ENCODE results near the gene DSCAML1. TPM values are rescaled to one million over a fixed set of nuclear protein-coding genes. Genes with fewer than 3 reads are reported as not detected.

The DSCAML1 gene
- total RNA-seq, 1 experiment from 2014 or later = not detected

GRCh38 chr11:117573326-117573725 lies 223.7 kb downstream of the DSCAML1 start:
- BruUV-seq (replicated peaks) = no TSS peak
- intact Hi-C loops (cut with micrococcal nuclease) = no loop called here
- no peak for DNase-seq (ENCODE audit: low read depth, low spot score)
- ChIA-PET POLR2A (no interaction called here), RAD21 (ENCODE audit: low non-redundant PET in 1 of 2, low total read pairs in 2 of 2, uncharacterized antibody in 2 of 2, unreplicated experiment in 2 of 2) (no interaction called here), CTCF (no interaction called here)
- H3K4me3 ChIP-seq (replicated peaks in 1 of 2; ENCODE audit: low read depth in 1 of 2, low read length in 2 of 2) = no peak overlapping the region
- no peaks in the 10 kb centered on the region for H4K20me1 ChIP-seq (ENCODE audit: insufficient read depth)
- H3K4me2 ChIP-seq (ENCODE audit: low read length) = no peak overlapping the region
- H3K9ac ChIP-seq (ENCODE audit: low read length) = no peak overlapping the region
- no peaks in the 10 kb centered on the region for H3K9me3 ChIP-seq (ENCODE audit: control insufficient read depth in 1 of 2, insufficient read depth in 1 of 2, low read depth in 1 of 2, low read length in 2 of 2)
- H3K9me2 ChIP-seq (ENCODE audit: insufficient read depth) = no peaks in the 10 kb centered on the region
- H3K27me3 ChIP-seq (ENCODE audit: insufficient read depth, low read length) = peaks cover 31% of the 10 kb centered on the region
- H3K36me3 ChIP-seq (ENCODE audit: control insufficient read depth in 1 of 2, insufficient read depth in 2 of 2, low read length in 2 of 2) = no peaks in the 10 kb centered on the region
- no peak overlapping the region for H2AFZ ChIP-seq (ENCODE audit: low read depth, low read length, poor library complexity, severe bottlenecking)
- no peak for TF ChIP-seq ZNF274 (IDR thresholded peaks at IDR 0.05; ENCODE audit: low read depth, low read length)
- H3K27ac ChIP-seq (ENCODE audit: low read depth, low read length) = no peak overlapping the region
- no peak for ATAC-seq
- H3K4me1 ChIP-seq (ENCODE audit: control insufficient read depth in 1 of 2, insufficient read depth in 2 of 2, low read length in 2 of 2) = no peaks in the 10 kb centered on the region
- no peaks in the 10 kb centered on the region for H3K79me2 ChIP-seq (ENCODE audit: insufficient read depth, low read length)

DNA sequence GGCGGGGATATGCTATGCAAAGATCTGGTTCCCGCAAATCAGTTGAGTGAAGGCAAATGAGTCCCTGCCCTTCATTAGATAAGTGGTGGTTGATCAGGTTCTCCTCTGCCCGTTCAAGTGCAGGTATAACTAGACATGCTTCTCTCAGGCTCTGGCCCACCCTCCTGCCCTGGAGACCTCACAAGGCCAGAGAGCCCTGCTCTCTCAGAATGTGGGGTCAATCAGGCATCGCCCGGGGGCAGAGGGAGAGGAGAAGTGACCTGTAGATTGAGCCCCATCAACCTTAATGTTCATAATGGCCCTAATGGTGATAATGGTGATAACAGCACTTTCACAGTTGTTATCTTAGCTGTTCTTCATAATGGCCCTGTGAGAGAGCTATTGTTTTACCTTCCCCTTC lies 224.3 kb downstream of the DSCAML1 start:
- no peaks in the 10 kb centered on the region for H4K20me1 ChIP-seq (ENCODE audit: insufficient read depth)
- no TSS peak for BruUV-seq (replicated peaks)
- H3K9me2 ChIP-seq (ENCODE audit: insufficient read depth) = no peaks in the 10 kb centered on the region
- peaks cover 28% of the 10 kb centered on the region for H3K27me3 ChIP-seq (ENCODE audit: insufficient read depth, low read length)
- intact Hi-C loops (cut with micrococcal nuclease) = no loop called here
- H3K27ac ChIP-seq (ENCODE audit: low read depth, low read length) = no peak overlapping the region
- TF ChIP-seq, protein P1, sequence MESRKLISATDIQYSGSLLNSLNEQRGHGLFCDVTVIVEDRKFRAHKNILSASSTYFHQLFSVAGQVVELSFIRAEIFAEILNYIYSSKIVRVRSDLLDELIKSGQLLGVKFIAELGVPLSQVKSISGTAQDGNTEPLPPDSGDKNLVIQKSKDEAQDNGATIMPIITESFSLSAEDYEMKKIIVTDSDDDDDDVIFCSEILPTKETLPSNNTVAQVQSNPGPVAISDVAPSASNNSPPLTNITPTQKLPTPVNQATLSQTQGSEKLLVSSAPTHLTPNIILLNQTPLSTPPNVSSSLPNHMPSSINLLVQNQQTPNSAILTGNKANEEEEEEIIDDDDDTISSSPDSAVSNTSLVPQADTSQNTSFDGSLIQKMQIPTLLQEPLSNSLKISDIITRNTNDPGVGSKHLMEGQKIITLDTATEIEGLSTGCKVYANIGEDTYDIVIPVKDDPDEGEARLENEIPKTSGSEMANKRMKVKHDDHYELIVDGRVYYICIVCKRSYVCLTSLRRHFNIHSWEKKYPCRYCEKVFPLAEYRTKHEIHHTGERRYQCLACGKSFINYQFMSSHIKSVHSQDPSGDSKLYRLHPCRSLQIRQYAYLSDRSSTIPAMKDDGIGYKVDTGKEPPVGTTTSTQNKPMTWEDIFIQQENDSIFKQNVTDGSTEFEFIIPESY (IDR thresholded peaks at IDR 0.05; ENCODE audit: extremely low read depth, insufficient replicate concordance, low read length) = no peak
- TF ChIP-seq ELF1 (IDR thresholded peaks at IDR 0.05; ENCODE audit: borderline replicate concordance, low read depth) = no peak
- TF ChIP-seq ZNF274 (IDR thresholded peaks at IDR 0.05; ENCODE audit: low read depth, low read length) = no peak
- no peak for TF ChIP-seq SP1 (IDR thresholded peaks at IDR 0.05; ENCODE audit: low read depth)
- ChIA-PET RAD21 (ENCODE audit: low non-redundant PET in 1 of 2, low total read pairs in 2 of 2, uncharacterized antibody in 2 of 2, unreplicated experiment in 2 of 2) (no interaction called here), POLR2A (no interaction called here), CTCF (no interaction called here)
- no peaks in the 10 kb centered on the region for H3K4me1 ChIP-seq (ENCODE audit: control insufficient read depth in 1 of 2, insufficient read depth in 2 of 2, low read length in 2 of 2)
- H3K9ac ChIP-seq (ENCODE audit: low read length) = no peak overlapping the region
- H3K9me3 ChIP-seq (ENCODE audit: control insufficient read depth in 1 of 2, insufficient read depth in 1 of 2, low read depth in 1 of 2, low read length in 2 of 2) = no peaks in the 10 kb centered on the region
- H3K79me2 ChIP-seq (ENCODE audit: insufficient read depth, low read length) = no peaks in the 10 kb centered on the region
- no peak for DNase-seq (ENCODE audit: low read depth, low spot score)
- H2AFZ ChIP-seq (ENCODE audit: low read depth, low read length, poor library complexity, severe bottlenecking) = no peak overlapping the region
- H3K4me2 ChIP-seq (ENCODE audit: low read length) = no peak overlapping the region
- no peak for ATAC-seq
- H3K4me3 ChIP-seq (replicated peaks in 1 of 2; ENCODE audit: low read depth in 1 of 2, low read length in 2 of 2) = no peak overlapping the region
- H3K36me3 ChIP-seq (ENCODE audit: control insufficient read depth in 1 of 2, insufficient read depth in 2 of 2, low read length in 2 of 2) = no peaks in the 10 kb centered on the region

All from HCT116 (cell line).